Rectal smooth muscle tissue (tissue), 1 donor: ENCODE data around the gene CDKN1A.

Experiments
- H3K27ac ChIP-seq: one replicate; pipeline ENCODE4 v1.7.0; 2013; ENCODE audit warnings: low read depth, low read length, inconsistent platforms
- H3K27me3 ChIP-seq: one replicate; pipeline ENCODE4 v1.7.0; 2013; ENCODE audit warnings: low read length; ENCODE audit not compliant: control insufficient read depth, insufficient read depth
- H3K36me3 ChIP-seq: one replicate; pipeline ENCODE4 v1.7.0; 2013; ENCODE audit warnings: low read length; ENCODE audit not compliant: control insufficient read depth, insufficient read depth
- H3K4me1 ChIP-seq: one replicate; pipeline ENCODE4 v1.7.0; 2013; ENCODE audit warnings: low read length; ENCODE audit not compliant: control insufficient read depth, insufficient read depth
- H3K4me3 ChIP-seq: one replicate; pipeline ENCODE4 v1.7.0; 2013; ENCODE audit warnings: low read length
- H3K9ac ChIP-seq: one replicate; pipeline ENCODE4 v1.7.0; 2013; ENCODE audit warnings: low read length

Gene CDKN1A

GRCh38 chr6:36685166-36685924, 6.8 kb downstream of the CDKN1A start:
- peaks cover 7% of the 10 kb centered on the region for H3K4me1 ChIP-seq
- H3K27ac ChIP-seq = no peak overlapping the region
- peaks cover 24% of the 10 kb centered on the region for H3K36me3 ChIP-seq
- no peak overlapping the region for H3K4me3 ChIP-seq
- H3K27me3 ChIP-seq = no peaks in the 10 kb centered on the region
- no peak overlapping the region for H3K9ac ChIP-seq

- Histone ChIP-seq H3K4me3 (no peak overlapping the region), H3K4me1 (peaks cover 3% of the 10 kb centered on the region), H3K9ac (no peak overlapping the region), H3K36me3 (peaks cover 24% of the 10 kb centered on the region), H3K27me3 (no peaks in the 10 kb centered on the region), H3K27ac (no peak overlapping the region)
Observed at GRCh38 chr6:36685926-36686667, 7.6 kb downstream of the CDKN1A start.

DNA sequence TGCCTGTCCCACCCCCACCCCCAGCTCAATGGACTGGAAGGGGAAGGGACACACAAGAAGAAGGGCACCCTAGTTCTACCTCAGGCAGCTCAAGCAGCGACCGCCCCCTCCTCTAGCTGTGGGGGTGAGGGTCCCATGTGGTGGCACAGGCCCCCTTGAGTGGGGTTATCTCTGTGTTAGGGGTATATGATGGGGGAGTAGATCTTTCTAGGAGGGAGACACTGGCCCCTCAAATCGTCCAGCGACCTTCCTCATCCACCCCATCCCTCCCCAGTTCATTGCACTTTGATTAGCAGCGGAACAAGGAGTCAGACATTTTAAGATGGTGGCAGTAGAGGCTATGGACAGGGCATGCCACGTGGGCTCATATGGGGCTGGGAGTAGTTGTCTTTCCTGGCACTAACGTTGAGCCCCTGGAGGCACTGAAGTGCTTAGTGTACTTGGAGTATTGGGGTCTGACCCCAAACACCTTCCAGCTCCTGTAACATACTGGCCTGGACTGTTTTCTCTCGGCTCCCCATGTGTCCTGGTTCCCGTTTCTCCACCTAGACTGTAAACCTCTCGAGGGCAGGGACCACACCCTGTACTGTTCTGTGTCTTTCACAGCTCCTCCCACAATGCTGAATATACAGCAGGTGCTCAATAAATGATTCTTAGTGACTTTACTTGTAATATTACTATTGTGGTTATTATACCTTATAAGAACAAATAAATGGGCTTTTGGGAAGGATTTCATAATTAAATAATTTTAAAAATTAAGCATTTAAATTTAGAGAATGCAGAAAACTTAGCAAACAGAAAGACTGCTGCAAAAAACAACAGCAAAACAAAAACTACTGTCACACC, 8.4 kb downstream of the CDKN1A start:
- H3K36me3 ChIP-seq = peaks cover 24% of the 10 kb centered on the region
- no peak overlapping the region for H3K9ac ChIP-seq
- H3K27me3 ChIP-seq = no peaks in the 10 kb centered on the region
- peaks cover 3% of the 10 kb centered on the region for H3K4me1 ChIP-seq
- H3K27ac ChIP-seq = no peak overlapping the region
- no peak overlapping the region for H3K4me3 ChIP-seq

- Histone ChIP-seq H3K4me3 (no peak overlapping the region), H3K9ac (no peak overlapping the region), H3K36me3 (peaks cover 24% of the 10 kb centered on the region), H3K4me1 (no peaks in the 10 kb centered on the region), H3K27ac (no peak overlapping the region), H3K27me3 (no peaks in the 10 kb centered on the region)
Observed at GRCh38 chr6:36688063-36688738, 9.7 kb downstream of the CDKN1A start.

- H3K27ac ChIP-seq = no peak overlapping the region
- H3K27me3 ChIP-seq = no peaks in the 10 kb centered on the region
- H3K36me3 ChIP-seq = peaks cover 21% of the 10 kb centered on the region
- no peak overlapping the region for H3K9ac ChIP-seq
- no peak overlapping the region for H3K4me3 ChIP-seq
- no peaks in the 10 kb centered on the region for H3K4me1 ChIP-seq
Observed at GRCh38 chr6:36688739-36689075, 10.2 kb downstream of the CDKN1A start.

- Histone ChIP-seq H3K27ac (no peak overlapping the region), H3K27me3 (no peaks in the 10 kb centered on the region), H3K36me3 (peaks cover 9% of the 10 kb centered on the region), H3K4me3 (no peak overlapping the region), H3K4me1 (no peaks in the 10 kb centered on the region), H3K9ac (no peak overlapping the region)
Observed at GRCh38 chr6:36691011-36691410, 12.5 kb downstream of the CDKN1A start.

- Histone ChIP-seq H3K4me1 (no peaks in the 10 kb centered on the region), H3K36me3 (peaks cover 5% of the 10 kb centered on the region), H3K27ac (no peak overlapping the region), H3K9ac (no peak overlapping the region), H3K27me3 (no peaks in the 10 kb centered on the region), H3K4me3 (no peak overlapping the region)
Observed at GRCh38 chr6:36691612-36692011, 13.1 kb downstream of the CDKN1A start.

DNA sequence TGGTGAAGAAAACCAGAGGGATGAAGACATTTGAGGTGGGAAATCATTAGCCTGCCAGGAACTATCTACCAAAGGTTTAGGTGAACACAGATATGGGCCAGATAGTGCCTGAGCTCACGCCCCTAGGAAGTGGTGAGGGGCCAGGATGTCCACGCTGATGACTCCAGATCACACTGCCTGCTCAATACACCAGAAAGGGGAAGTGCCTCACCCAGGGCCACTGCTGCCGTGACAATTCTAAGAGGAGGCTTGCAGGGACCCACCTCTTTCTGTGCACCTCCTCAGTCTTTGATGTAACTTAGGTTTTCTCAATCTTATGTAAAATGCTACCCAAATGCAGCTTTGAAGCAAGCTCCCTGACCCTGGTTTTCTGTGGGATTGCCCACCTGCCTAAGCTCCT, 13.7 kb downstream of the CDKN1A start:
- Histone ChIP-seq H3K36me3 (no peaks in the 10 kb centered on the region), H3K27ac (no peak overlapping the region), H3K4me3 (no peak overlapping the region), H3K9ac (no peak overlapping the region), H3K4me1 (no peaks in the 10 kb centered on the region), H3K27me3 (no peaks in the 10 kb centered on the region)

DNA sequence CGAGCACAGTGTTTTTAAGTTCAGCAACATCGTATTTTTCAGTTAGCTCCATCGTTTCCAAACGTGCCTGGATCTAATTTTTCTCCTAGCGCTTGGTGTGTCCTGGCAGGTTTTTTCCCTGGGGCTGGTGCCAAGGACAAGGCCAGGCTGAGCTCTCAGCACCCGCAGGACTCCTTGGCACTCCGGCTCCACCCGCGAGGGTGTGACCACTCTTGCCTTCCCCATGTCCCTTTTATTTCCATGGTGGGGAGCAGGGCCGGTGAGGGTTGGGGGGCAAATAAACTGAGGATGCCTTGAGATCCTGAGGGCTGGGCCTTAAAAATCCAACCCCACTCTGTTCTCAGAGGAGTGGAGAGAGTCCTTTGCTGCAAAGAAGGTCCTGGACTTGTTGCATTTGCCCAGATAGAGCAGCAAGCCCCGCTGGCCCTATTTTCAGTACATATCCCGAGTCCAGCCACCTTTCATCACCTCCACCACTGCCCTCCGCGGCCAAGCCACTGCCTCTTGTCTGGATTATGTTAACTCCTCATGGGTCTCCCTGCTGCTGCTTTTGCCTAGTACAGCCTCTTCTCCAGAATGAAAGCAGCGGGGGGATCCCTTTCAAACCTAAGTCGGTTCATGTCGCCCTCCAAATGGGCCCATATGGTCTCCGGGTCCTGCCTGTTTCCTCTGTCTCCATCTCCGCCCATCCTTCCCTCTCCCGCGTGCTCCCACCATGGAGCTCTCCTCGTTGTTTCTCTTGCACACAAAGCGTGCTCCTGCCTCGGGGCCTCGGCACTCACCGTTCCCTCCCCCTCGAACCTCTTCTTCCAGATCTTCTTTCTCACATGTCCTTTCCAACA, 14.6 kb downstream of the CDKN1A start:
- Histone ChIP-seq H3K27me3 (no peaks in the 10 kb centered on the region), H3K9ac (no peak overlapping the region), H3K4me1 (no peaks in the 10 kb centered on the region), H3K27ac (no peak overlapping the region), H3K36me3 (no peaks in the 10 kb centered on the region), H3K4me3 (no peak overlapping the region)

DNA sequence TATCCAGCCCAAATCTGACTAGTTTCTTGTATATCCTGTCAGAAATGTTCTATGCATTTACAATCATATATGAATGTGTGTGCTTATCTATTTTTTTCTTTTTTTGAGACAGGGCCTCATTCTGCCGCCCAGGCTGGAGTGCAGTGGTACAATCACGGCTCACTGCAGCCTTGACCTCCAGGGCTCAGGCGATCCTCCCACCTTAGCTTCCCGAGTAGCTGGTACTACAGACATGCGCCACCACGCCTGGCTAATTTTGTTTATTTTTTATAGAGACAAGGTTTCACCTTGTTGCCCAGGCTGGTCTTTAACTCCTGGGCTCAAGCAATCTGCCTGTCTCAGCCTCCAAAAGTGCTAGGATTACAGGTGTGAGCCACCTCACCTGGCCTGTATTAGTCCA, 16.1 kb downstream of the CDKN1A start:
- Histone ChIP-seq H3K27ac (no peak overlapping the region), H3K4me1 (no peaks in the 10 kb centered on the region)

GRCh38 chr6:36695414-36695813, 16.9 kb downstream of the CDKN1A start:
- no peak overlapping the region for H3K4me3 ChIP-seq
- H3K36me3 ChIP-seq = no peaks in the 10 kb centered on the region
- H3K4me1 ChIP-seq = no peaks in the 10 kb centered on the region
- H3K9ac ChIP-seq = no peak overlapping the region
- H3K27ac ChIP-seq = no peak overlapping the region
- no peaks in the 10 kb centered on the region for H3K27me3 ChIP-seq

More for the DNA sequence above, 16.1 kb downstream of the CDKN1A start:
- Histone ChIP-seq H3K36me3 (no peaks in the 10 kb centered on the region), H3K4me3 (no peak overlapping the region), H3K27me3 (no peaks in the 10 kb centered on the region), H3K9ac (no peak overlapping the region)
